Mesenteric fat pad (tissue), 1 donor: Measurements from ENCODE around the gene NUCB2. TPM values are rescaled to one million over a fixed set of nuclear protein-coding genes. Genes with fewer than 3 reads are reported as not detected.
"Not testable (repeated sequence)": the region's sequence is repeated elsewhere in the genome, so short reads cannot be mapped to it uniquely, and the experiment has no call there.

ENCODE experiments used
- DNase-seq: peaks from one replicate; pipeline ENCODE4 v3.0.0-alpha.2; 2020; ENCODE audit warnings: low spot score
- total RNA-seq: library from RNA; stranded (reverse); fragmentation: NEBNext Ultra II Directional; extraction: Animal tissue kit (Norgen Biotek cat#: 25700); gene quantifications from one replicate; pipeline ENCODE4 v1.2.1, GENCODE V29; 2021
- donor health status: DM: yes; HTN: yes; CAD: no.

NUCB2 gene
- total RNA-seq, 1 donor from 2014 or later: 80.5 TPM

DNA sequence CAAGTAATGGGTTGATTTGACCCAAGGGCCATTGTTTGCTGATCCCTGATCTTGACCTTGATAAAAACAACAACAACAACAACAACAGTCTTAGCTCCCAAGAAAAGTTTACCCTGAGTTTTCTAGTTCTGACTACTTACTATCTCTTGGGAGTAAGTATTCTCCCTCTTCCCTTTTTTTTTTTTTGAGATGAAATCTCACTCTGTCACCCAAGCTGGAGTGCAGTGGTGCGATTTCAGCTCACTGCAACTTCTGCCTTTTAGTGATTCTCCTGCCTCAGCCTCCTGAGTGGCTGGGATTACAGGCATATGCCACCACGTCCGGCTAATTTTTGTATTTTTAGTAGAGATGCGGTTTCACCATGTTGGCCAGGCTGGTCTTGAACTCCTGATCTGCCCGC is 8.0 kb upstream of the NUCB2 start:
- not testable (repeated sequence) for DNase-seq

DNA sequence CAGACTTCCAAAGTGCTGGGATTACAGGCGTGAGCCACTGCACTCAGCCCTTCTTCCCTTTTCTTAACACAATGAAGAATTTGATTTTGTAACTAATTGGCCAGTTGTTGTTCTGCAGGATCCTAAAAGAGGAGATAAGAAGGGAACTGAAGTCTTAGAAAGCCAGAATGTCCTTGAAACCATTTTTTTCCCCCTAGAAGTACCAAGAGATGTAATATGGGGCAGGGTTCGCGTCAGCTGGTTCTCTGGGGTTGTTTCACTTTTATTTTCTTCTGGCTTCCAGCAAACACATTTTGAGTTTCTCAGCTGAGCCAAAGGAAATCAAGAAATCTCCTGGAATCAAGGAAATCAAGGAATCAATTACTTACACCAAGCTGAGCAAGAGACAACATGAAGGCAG is 7.6 kb upstream of the NUCB2 start:
- DNase-seq: no peak

DNA sequence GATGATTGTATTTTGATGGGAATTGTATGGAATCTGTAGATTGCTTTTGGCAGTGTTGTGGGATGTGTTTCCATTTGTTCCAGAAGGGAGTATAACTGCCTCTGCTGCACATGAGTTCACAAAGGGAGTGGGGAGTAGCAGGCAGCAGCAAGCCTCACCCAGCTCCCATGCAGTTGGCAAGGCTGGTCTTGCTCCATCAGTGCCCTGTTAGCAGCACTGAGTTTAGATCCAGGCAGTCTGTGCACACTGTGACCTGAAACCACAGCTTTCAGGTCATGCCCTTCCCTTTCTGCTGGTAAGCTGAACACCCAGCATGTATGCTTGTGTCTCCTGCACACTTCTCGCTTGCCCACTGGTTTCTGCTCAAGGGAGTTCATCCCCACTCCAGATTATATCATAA is 3.7 kb upstream of the NUCB2 start:
- DNase-seq: no peak

DNA sequence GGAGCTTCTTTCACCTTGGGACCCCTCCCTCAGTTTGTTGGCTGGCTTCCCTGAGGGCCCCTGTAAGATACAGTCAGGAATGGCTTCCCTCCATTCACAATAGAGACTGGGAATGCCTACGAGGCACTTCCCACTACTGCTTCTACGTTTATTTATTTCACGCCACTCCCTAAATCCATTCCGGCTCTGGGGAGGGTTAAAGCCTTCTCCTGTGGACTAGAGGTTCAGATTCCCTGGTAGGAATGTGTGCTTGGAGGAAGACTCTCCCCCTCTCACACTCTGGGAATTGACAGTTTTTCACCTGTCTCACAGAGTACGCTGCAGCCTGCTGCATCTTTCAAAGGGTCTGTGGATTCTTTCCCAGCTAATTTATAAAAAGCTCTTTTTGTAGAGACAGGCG is 3.3 kb upstream of the NUCB2 start:
- DNase-seq: no peak

DNA sequence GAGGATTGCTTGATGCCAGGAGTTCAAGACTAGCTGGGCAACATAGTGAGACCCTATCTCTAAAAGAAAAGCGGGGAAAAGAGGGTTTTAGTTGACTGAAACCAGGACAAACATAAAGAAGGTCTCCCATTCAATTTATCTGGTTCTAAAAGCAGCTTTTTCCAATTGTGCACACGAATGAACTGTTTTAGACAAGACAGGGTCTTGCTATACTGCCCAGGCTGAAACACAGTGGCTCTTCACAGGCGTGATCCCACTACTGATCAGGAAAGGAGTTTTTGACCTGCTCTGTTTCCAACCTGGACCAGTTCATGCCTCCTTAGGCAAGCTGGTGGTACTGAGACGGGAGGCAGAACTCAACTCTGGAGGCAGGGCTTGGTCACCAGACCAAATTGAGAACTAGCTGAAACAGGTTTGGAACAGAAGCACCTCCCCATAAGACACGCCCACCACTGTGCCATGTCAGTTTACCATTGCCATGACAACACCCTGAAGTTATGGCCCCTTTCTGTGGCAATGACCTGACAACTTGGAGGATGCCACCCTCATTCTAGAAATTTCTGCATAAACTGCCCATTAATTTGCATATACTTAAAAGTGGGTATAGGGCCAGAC is 2.8 kb upstream of the NUCB2 start:
- no peak for DNase-seq

DNA sequence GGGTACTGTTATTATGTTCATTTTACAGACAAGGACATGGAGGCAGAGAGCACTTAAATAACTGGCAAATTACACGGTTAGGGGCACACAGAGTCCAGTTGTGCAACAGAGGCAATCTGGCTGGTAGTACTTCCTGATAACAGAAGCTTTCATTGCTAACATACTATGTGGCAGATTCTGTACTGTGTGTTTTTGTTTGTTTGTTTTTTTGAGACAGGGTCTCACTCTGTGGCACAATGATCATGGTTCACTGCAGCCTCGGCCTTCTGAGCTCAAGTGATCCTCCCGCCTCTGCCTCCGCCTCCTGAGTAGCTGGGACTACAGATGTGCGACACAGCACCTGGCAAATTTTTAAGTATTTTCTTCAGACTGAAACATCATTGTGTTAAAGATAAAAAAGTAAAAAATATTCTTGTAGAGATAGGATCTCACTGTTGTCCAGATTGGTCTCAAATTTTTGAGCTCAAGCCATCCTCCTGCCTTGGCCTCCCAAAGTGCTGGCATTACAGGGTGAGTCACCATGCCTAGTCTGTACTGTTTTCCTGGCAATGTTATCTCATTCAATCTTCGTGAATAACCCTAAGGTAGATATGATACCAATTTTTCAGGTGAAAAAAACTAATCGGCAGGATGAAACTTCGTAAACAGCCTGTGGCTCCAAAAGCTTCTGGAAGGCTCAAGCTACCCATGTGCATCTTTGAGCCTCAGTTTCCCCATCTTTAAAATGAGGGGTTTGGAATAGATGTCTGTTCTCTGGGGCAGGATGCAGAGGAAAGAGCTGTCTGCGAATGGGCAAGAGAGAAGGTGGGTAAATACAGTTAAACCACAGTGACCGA is 921 bp upstream of the NUCB2 start:
- DNase-seq: no peak

DNA sequence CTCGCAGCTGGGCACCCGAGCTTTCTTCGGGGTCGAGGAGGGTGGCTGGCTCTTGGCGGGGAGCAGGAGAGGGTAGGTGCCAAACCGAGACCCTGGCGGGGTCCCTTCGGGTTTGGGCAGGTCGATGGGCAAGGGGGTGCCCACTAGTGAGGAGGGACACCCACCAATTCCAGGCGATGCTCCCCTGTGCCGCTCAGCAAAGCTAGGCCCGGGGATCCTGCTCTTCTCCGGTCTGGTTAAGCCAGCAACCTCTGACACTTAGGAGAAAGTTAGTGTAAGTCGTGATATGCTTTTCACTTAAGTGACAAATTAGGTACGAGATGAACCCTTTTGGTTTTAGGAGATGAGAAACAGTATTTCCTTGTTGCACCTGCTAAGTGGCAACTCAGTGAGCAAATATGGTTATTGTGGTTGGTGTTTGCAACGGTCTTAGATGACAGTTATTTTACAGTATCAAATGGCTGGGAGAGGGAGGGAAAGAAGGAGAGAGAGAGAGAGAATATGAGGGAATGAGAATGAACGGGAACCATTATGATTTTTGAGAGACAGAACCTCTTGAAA is 565 bp downstream of the NUCB2 start:
- peak; percentile 86 for DNase-seq

DNA sequence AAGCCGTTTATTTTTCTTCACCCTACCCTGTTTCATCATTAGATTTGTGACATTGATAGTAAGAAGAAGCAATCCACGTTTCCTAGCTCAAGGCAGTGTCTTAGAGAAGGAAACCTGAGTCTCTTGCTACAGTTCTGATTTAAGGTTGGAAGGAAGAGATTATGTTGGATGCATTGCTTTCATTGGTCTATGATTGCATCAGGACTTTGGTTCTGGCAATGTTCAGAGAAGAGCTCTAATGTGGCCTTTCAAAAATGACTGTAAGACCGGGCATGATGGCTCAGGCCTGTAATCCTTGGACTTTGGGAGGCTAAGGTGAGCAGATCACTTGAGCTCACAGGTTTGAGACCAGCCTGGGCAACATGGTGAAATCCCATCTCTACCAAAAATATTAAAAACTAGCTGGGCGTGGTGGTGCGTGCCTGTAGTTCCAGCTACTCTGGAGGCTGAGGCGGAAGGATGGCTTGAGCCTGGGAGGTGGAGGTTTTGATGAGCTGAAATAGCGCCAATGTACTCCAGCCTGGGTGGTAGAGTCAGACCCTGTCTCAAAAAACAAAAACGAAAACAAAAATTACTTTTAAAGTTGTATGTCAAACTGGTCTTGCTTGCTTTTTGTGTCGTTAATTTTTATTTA is 4.1 kb downstream of the NUCB2 start:
- no peak for DNase-seq

DNA sequence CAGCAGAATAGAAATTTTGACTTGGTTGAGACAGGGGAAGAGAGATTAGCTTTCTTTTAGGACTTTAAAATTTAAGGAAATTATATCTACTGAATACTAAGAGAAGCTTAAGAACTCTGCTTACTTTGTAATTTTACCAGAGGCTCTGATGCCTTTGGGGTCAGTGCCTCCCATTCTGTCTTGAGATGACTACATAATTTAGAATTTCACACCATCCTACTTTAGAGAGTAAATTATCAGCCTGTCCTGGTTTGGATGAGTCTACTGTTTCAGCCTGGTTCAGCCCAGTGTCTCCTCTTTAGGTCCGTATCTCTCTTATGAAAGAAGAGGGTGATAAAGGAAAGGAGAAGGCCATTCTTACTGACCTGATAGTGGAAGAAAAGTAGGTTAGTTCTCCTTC is 9.8 kb downstream of the NUCB2 start:
- DNase-seq: no peak

DNA sequence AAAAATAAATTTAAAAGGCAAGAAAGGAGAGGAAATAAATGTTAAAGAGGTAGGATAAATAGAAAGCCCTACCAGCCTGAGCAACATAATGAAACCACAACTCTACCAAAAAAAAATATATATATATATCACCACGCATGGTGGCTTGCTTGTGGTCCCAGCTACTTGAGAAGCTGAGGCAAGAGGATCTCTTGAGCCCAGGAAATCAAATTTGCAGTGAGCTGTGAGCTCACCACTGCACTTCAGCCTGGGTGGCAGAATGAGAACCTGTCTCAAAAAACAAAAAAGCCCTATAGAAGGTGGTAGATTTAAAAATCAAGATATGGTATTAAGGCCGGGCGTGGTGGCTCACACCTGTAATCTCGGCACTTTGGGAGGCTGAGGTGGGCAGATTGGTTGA is 10.5 kb downstream of the NUCB2 start:
- DNase-seq: no peak

DNA sequence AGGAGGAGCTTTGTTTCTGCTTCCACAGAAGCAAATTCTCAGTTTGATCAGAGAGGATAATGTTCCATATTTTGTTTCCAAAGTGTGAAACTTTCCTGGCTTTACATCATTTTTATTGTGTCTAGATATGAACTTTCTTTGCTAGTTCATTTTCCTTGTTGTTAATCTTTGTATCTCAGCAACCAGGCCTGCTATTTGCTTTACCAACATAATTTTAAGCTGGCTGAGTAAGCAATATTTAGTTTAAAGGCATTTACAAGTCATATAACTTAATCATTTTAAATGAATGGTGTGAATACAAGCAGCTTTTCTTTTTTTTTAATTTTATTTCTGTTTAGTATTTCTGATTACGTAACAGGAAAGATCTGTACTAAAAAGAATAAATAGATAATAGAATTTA is 15.2 kb downstream of the NUCB2 start:
- no peak for DNase-seq

DNA sequence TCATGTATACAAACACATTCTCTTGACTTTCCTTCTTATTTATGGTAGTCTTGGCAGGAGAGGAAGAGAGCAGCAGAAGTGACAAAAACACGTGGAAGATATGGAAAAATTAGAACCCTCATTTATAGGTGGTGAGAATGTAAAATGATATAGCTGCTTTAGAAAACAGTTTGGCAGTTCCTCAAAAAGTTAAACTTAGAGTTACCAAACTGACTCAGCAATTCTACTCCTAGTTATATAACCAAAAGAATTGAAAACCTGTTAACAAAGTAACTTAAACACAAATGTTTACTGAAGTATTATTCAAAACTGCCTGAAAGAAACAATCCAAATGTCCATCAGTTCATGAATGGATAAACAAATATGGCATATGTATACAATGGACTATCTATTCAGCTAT is 16.8 kb downstream of the NUCB2 start:
- DNase-seq: no peak

DNA sequence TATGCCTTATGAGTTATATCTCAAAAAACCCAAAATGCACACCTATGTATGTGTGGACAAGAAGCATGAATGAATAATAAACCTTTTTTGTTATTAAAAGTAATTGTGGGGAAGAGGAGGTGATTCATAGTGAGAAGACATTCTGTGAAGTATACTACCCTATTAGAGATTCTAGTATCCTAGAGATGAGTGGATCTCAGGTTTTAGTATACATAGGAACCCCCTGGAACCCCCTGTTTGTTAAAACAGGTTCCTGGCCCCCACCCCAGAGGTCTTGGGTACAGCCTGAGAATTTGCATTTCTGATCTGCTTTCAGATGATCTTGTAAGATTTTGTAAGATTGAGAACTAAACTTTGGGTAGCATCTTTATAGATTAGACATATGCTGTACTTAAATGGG is 17.5 kb downstream of the NUCB2 start:
- no peak for DNase-seq

DNA sequence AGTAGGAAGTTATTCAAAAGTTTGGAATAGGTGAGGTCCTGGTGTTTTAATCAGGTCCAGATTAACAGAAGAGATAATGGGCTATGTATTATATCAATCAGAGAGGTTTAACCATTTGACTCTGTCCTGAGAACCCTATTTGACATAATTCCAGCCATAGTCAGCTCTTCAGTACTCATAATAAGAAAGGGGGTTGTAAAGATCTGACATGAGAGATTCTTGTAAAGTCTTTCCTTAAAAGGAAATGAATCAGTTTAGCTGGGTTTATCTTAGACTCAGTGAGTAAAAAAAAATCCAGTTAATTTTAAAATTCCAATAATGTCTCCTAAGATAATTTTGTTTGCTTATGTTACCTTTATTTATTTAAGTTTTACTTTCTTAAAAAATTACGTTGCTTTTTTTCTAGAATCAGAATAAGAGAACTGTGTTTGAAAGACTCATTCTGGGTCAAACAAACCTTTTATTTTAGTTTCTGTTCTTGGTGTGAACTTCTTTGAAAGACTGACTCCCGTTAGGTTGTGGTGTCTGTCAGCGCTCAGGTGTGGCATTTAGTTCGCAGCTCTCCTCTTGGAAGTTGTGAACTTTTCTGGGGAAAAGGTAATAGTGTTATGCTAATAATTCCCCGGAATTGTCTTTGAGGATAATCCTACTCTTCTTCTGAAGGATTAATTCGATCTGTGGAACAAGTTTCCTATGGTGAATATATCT is 20.5 kb downstream of the NUCB2 start:
- no peak for DNase-seq

DNA sequence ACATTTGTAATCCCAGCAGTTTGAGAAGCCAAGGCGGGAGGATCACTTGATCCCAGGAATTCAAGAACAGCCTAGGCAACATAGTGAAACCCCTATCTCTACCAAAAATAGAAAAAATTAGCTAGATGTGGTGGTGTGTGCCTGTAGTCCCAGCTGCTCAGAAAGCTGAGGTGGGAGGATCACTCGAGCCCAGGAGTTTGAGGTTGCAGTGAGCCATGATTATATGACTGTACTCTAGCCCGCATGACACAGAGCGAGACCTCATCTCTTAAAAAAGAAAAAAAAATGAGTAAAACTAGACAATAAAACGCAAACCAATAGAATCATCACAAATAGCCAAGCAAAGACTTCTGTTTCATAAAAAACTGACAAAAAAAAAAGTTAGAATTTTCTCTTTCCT is 21.8 kb downstream of the NUCB2 start:
- no peak for DNase-seq

DNA sequence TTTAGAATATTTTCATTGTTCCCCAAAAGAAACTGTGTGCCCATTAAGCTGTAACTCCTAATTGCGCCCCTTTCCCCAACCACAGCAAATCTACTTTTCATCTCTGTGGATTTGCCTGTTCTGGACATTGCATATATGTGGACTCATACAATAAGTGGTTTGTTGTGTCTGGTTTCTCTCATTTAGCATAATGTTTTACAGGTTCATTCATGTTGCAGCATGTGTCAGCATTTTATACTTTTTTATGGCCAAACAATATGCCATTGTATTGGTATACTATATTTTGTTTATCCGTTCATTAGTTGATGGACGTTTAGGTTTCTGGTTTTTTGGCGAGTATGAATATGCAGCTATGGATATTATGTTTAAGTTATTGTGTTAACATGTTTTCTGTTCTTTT is 23.8 kb downstream of the NUCB2 start:
- DNase-seq: no peak

DNA sequence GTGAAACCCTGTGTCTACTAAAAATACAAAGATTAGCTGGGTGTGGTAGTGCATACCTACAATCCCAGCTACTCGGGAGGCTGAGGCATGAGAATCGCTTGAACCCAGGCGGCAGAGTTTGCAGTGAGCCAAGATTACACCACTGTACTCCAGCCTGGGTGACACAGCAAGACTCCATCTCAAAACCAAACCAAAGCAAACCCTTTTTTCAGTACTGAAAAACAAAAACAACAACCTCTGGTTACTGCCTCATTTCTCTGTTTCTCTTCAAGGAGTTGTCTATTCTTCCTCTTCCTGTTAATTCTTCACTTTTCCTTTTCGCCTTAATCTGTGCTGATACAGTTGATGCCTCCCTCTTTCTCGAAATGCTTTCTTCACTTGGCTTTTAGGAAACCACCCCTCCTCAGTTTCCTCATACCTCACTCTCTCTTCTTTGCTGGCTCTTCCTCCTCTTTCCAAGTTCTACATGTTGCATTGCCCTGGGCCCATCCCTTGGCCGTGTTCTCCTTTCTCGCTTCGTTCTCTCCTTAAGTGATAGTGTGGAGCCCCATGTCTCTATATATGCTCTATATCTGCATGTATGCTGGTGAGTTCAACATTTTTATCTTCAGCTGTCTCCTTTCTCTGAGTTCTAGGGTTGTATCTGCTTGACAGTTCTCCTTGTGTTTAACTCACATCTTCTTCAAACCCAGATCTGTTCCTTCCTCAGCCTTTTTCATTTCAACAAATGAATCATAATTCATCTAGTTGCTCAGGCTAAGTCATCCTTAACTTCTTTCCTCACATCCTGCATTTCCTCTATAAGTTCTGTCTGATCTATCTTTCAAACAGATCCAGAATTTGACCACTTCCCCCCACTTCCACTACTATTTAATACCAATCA is 37.1 kb downstream of the NUCB2 start:
- no peak for DNase-seq

DNA sequence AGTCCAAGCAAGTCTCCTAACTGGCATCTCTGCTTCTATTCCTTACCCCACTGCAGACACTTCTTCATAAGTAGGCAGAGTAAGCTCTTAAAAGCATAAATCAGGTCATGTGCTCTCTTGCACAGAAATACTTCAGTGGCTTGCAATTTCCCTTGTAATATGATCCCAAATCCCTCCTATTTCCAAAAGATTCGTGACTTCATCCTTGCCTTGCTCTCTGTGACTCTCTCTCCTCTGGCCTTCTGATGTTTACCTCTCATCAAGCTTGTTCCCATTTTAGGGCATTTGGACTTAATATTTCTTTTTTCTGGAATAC is 37.7 kb downstream of the NUCB2 start:
- DNase-seq: no peak

DNA sequence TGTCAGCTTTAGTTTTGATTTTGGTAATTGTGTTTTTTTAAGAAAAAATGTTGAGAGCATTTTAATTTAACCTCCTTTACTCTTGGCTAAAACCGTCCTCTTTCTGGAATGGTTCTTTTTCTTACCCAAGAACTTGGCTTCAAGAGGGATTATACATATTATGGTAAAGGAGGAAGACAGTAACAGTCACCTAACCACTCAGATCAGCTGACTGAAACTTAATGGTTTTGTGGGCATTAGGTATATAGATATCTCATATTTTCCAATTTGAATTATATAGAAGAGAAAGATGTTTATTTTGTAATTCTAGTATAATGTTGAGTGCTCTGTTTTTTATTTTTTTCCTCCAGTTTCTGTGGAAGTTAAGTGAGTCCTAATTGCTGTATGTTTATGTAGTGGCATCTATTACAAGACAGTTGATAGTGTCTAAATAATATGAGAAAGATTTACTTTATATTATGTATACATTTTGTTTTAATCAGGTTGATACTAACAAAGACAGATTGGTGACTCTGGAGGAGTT is 38.4 kb downstream of the NUCB2 start:
- no peak for DNase-seq

DNA sequence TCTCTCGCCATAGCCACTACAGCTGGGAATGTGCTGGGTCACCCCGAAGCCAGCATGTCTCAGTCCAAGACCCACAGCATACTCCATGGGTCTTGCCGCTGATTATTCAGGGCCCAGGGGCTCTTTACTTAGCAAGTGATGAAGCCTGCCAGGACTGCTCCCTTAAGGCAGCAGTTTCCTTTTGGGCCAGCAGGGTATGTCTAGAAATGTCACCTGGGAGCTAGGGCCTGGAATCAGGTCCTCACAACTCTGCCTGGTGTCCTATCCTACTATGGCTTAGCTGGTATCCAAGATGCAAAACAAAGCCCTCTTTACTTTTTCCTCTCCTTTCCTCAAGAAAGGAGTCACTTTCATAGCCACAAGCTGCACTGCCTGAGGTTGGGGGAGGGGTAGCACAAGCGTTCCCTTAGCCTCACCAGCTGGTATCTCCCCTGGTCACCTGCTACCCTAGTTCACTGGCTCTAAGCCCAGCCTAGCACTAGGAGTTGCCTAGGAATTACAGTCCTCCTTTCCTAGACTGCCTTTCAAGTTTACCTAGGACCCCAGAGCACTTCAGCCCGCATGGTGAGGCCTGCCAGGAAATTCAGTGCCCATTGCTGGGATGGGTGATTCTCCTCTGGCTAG is 52.4 kb downstream of the NUCB2 start:
- no peak for DNase-seq
